GM21423 (cell line): ENCODE measurements around the gene PRLR.
"Not testable (repeated sequence)": the region's sequence is repeated elsewhere in the genome, so short reads cannot be mapped to it uniquely, and the experiment has no call there.

Experiments
- ATAC-seq: cut with Tn5 transposase; IDR thresholded peaks from one replicate; pipeline ENCODE4 v1.9.1; 2021; ENCODE audit warnings: mild to moderate bottlenecking, moderate library complexity; ENCODE audit not compliant: unreplicated experiment

PRLR gene

GRCh38 chr5:35198075-35198474 lies 32.2 kb downstream of the PRLR start:
- ATAC-seq, result no peak

- ATAC-seq, result no peak
Measured at GRCh38 chr5:35197351-35197750, 32.9 kb downstream of the PRLR start.

- ATAC-seq, result no peak
Measured at GRCh38 chr5:35195472-35195852, 34.8 kb downstream of the PRLR start.

- ATAC-seq, result peak; percentile 94
Measured at GRCh38 chr5:35194635-35195471, 35.4 kb downstream of the PRLR start.

- ATAC-seq, result no peak
Measured at GRCh38 chr5:35192506-35192905, 37.8 kb downstream of the PRLR start.

GRCh38 chr5:35189801-35190200 lies 40.5 kb downstream of the PRLR start:
- not testable (repeated sequence) for ATAC-seq

- ATAC-seq, result no peak
Measured at GRCh38 chr5:35188031-35188457, 42.2 kb downstream of the PRLR start.

GRCh38 chr5:35187621-35188020 lies 42.7 kb downstream of the PRLR start:
- ATAC-seq, result not testable (repeated sequence)

- ATAC-seq, result no peak
Measured at GRCh38 chr5:35186749-35187148, 43.5 kb downstream of the PRLR start.

- ATAC-seq, result no peak
Measured at GRCh38 chr5:35185518-35185917, 44.8 kb downstream of the PRLR start.

- no peak for ATAC-seq
Measured at GRCh38 chr5:35183556-35183955, 46.7 kb downstream of the PRLR start.

GRCh38 chr5:35182910-35183535 lies 47.3 kb downstream of the PRLR start:
- no peak for ATAC-seq

- ATAC-seq, result no peak
Measured at GRCh38 chr5:35182486-35182885, 47.8 kb downstream of the PRLR start.

- ATAC-seq, result no peak
Measured at GRCh38 chr5:35180046-35180445, 50.2 kb downstream of the PRLR start.

GRCh38 chr5:35177783-35178182 lies 52.5 kb downstream of the PRLR start:
- no peak for ATAC-seq

- ATAC-seq, result no peak
Measured at GRCh38 chr5:35172533-35172932, 57.8 kb downstream of the PRLR start.

GRCh38 chr5:35171991-35172390 lies 58.3 kb downstream of the PRLR start:
- ATAC-seq, result no peak

GRCh38 chr5:35171078-35171477 lies 59.2 kb downstream of the PRLR start:
- no peak for ATAC-seq

GRCh38 chr5:35166043-35166442 lies 64.2 kb downstream of the PRLR start:
- ATAC-seq, result no peak

GRCh38 chr5:35164860-35165542 lies 65.3 kb downstream of the PRLR start:
- ATAC-seq, result no peak

- no peak for ATAC-seq
Measured at GRCh38 chr5:35163710-35164033, 66.6 kb downstream of the PRLR start.
